DND-41 (cell line): ENCODE results near the gene CARNS1.

ENCODE experiments used
- CTCF ChIP-seq: IDR thresholded peaks from 2 replicates; pipeline ENCODE4 v1.5.1; 2012; ENCODE audit warnings: borderline replicate concordance, low read length, moderate library complexity, mild to moderate bottlenecking; ENCODE audit not compliant: poor library complexity, severe bottlenecking; ENCODE audit errors: extremely low read depth
- EZH2 ChIP-seq: IDR thresholded peaks from 3 replicates; pipeline ENCODE4 v1.6.1; 2012; ENCODE audit warnings: borderline replicate concordance, low read depth, mild to moderate bottlenecking, moderate library complexity, low read length, inconsistent platforms; ENCODE audit not compliant: severe bottlenecking

GRCh38 chr11:67450796-67451657 is 35.5 kb downstream of the CARNS1 start:
- TF ChIP-seq EZH2 (no peak), CTCF (no peak)
